Type B pancreatic cell (in vitro differentiated cells): ENCODE results near the gene VOPP1. TPM values are rescaled to one million over a fixed set of nuclear protein-coding genes. Genes with fewer than 3 reads are reported as not detected.

Experiments
- DNase-seq: peaks from one replicate; pipeline ENCODE4 v3.0.0; 2021; ENCODE audit warnings: mixed read lengths; ENCODE audit not compliant: unreplicated experiment; ENCODE audit errors: extremely low spot score
- H3K27ac Mint-ChIP-seq: 2 replicates; pipeline ENCODE4 v1.8.0; 2021; ENCODE audit warnings: mild to moderate bottlenecking, mixed read lengths
- H3K27me3 Mint-ChIP-seq: 2 replicates; pipeline ENCODE4 v1.8.0; 2021; ENCODE audit warnings: mixed read lengths
- H3K36me3 Mint-ChIP-seq: 2 replicates; pipeline ENCODE4 v1.8.0; 2021; ENCODE audit warnings: mixed read lengths
- H3K4me1 Mint-ChIP-seq: one replicate; pipeline ENCODE4 v1.8.0; 2021; ENCODE audit warnings: mixed read lengths; ENCODE audit not compliant: unreplicated experiment
- H3K4me3 Mint-ChIP-seq: 2 replicates; pipeline ENCODE4 v1.8.0; 2021; ENCODE audit warnings: mild to moderate bottlenecking, mixed read lengths
- H3K9me3 Mint-ChIP-seq: 2 replicates; pipeline ENCODE4 v1.8.0; 2021; ENCODE audit warnings: mixed read lengths
- CTCF ChIP-seq: fragments of 200-600 bp; sonication (generic); conservative IDR thresholded peaks from 2 replicates; pipeline ENCODE4 v1.5.0; 2021; ENCODE audit warnings: antibody characterized with exemption, mild to moderate bottlenecking
- total RNA-seq: library from RNA; stranded (reverse); gene quantifications from 2 replicates; pipeline ENCODE4 v1.2.1, GENCODE V29; 2021; ENCODE audit warnings: low replicate concordance

VOPP1 gene
- total RNA-seq, 1 donor from 2014 or later: 38.9 TPM

GRCh38 chr7:55440040-55440690 is 132.1 kb downstream of the VOPP1 start:
- Mint-ChIP-seq H3K9me3 (no peaks in the 10 kb centered on the region), H3K4me1 (peaks cover 14% of the 10 kb centered on the region), H3K36me3 (no peaks in the 10 kb centered on the region), H3K27ac (no peak overlapping the region), H3K4me3 (no peak overlapping the region), H3K27me3 (no peaks in the 10 kb centered on the region)
- TF ChIP-seq CTCF: no peak
- no peak for DNase-seq

- peaks cover 14% of the 10 kb centered on the region for H3K4me1 Mint-ChIP-seq
- H3K36me3 Mint-ChIP-seq: no peaks in the 10 kb centered on the region
- no peak overlapping the region for H3K27ac Mint-ChIP-seq
These were observed 132.7 kb downstream of the VOPP1 start for GRCh38 chr7:55439627-55440026.

GRCh38 chr7:55438757-55439525 is 133.4 kb downstream of the VOPP1 start:
- DNase-seq: no peak
- Mint-ChIP-seq H3K27me3 (no peaks in the 10 kb centered on the region), H3K4me1 (peaks cover 14% of the 10 kb centered on the region), H3K9me3 (no peaks in the 10 kb centered on the region), H3K27ac (no peak overlapping the region), H3K36me3 (no peaks in the 10 kb centered on the region), H3K4me3 (no peak overlapping the region)
- TF ChIP-seq CTCF: no peak

More at GRCh38 chr7:55439627-55440026, 132.7 kb downstream of the VOPP1 start:
- Mint-ChIP-seq H3K9me3 (no peaks in the 10 kb centered on the region), H3K27me3 (no peaks in the 10 kb centered on the region), H3K4me3 (no peak overlapping the region)
- DNase-seq: no peak
- no peak for TF ChIP-seq CTCF

- DNase-seq: no peak
- Mint-ChIP-seq H3K27me3 (no peaks in the 10 kb centered on the region), H3K36me3 (no peaks in the 10 kb centered on the region), H3K9me3 (no peaks in the 10 kb centered on the region), H3K27ac (no peak overlapping the region), H3K4me1 (peaks cover 14% of the 10 kb centered on the region), H3K4me3 (no peak overlapping the region)
- no peak for TF ChIP-seq CTCF
These were observed 134.1 kb downstream of the VOPP1 start for GRCh38 chr7:55438085-55438756.

- Mint-ChIP-seq H3K36me3 (no peaks in the 10 kb centered on the region), H3K9me3 (no peaks in the 10 kb centered on the region), H3K4me3 (no peak overlapping the region), H3K27ac (no peak overlapping the region), H3K4me1 (peaks cover 14% of the 10 kb centered on the region), H3K27me3 (no peaks in the 10 kb centered on the region)
- DNase-seq: no peak
- no peak for TF ChIP-seq CTCF
These were observed 134.9 kb downstream of the VOPP1 start for GRCh38 chr7:55437375-55437774.
